ENCODE results near the gene MFSD12. TPM values are rescaled to one million over a fixed set of nuclear protein-coding genes. Genes with fewer than 3 reads are reported as not detected.
A peak's percentile ranks its signal among the peaks of the same experiment; 100 is the strongest.

Gene MFSD12
- total RNA-seq, 2 experiments from 2014 or later: 44.7 to 46.7 TPM

- ChIA-PET POLR2A (interaction anchor here (0.6 kb wide), 1 partner anchor 74 kb away, joined by 5 read pairs; no protein-coding TSS in a partner anchor), CTCF (interaction anchor here (0.8 kb wide), 1 partner anchor 67 kb away, joined by 4 read pairs; the partner anchor contains the start of gene GIPC3)
- no peak for ATAC-seq
- Mint-ChIP-seq H3K36me3 (ENCODE audit: low read depth) (peaks cover 7% of the 10 kb centered on the region), H3K4me3 (no peak overlapping the region), H3K27me3 (no peaks in the 10 kb centered on the region), H3K9me3 (ENCODE audit: low read depth) (no peaks in the 10 kb centered on the region), H3K27ac (peak overlapping the region; percentile 31), H3K4me1 (peaks cover 30% of the 10 kb centered on the region)
- DNase-seq: no peak
- intact Hi-C loops (cut with DNase I, micrococcal nuclease): no loop called here
Observed at GRCh38 chr19:3518255-3518654, 39.1 kb downstream of the MFSD12 start.

GRCh38 chr19:3517638-3518037 is 39.7 kb downstream of the MFSD12 start:
- Mint-ChIP-seq H3K4me1 (peaks cover 30% of the 10 kb centered on the region), H3K4me3 (no peak overlapping the region), H3K27ac (no peak overlapping the region), H3K36me3 (ENCODE audit: low read depth) (peaks cover 7% of the 10 kb centered on the region), H3K27me3 (no peaks in the 10 kb centered on the region), H3K9me3 (ENCODE audit: low read depth) (no peaks in the 10 kb centered on the region)
- no peak for DNase-seq
- intact Hi-C loops (cut with DNase I, micrococcal nuclease): no loop called here
- ATAC-seq: no peak
- CTCF ChIA-PET: interaction anchor here (0.6 to 0.8 kb wide), 2 partner anchors 68 to 465 kb away, joined by 3 to 4 read pairs; partner anchors contain the start of gene GIPC3
- POLR2A ChIA-PET: interaction anchor here (0.7 kb wide), 1 partner anchor 64 kb away, joined by 4 read pairs; no protein-coding TSS in a partner anchor

GRCh38 chr19:3516675-3517207 is 40.6 kb downstream of the MFSD12 start:
- H3K27ac Mint-ChIP-seq: peak overlapping the region; percentile 8
- peaks cover 5% of the 10 kb centered on the region for H3K36me3 Mint-ChIP-seq (ENCODE audit: low read depth)
- intact Hi-C loops (cut with DNase I, micrococcal nuclease): no loop called here
- no peaks in the 10 kb centered on the region for H3K27me3 Mint-ChIP-seq
- no peaks in the 10 kb centered on the region for H3K9me3 Mint-ChIP-seq (ENCODE audit: low read depth)
- ChIA-PET POLR2A (no interaction called here), CTCF (interaction anchor here (0.6 to 1.4 kb wide), 2 partner anchors 14 to 40 kb away, joined by 3 to 4 read pairs; no protein-coding TSS in a partner anchor)
- peaks cover 32% of the 10 kb centered on the region for H3K4me1 Mint-ChIP-seq
- DNase-seq (peak; percentile 69), ATAC-seq (peak; percentile 62)
- H3K4me3 Mint-ChIP-seq: no peak overlapping the region

- Mint-ChIP-seq H3K4me1 (peaks cover 32% of the 10 kb centered on the region), H3K27me3 (no peaks in the 10 kb centered on the region), H3K36me3 (ENCODE audit: low read depth) (peaks cover 2% of the 10 kb centered on the region), H3K9me3 (ENCODE audit: low read depth) (no peaks in the 10 kb centered on the region), H3K4me3 (no peak overlapping the region), H3K27ac (no peak overlapping the region)
- intact Hi-C loops (cut with DNase I, micrococcal nuclease): no loop called here
- ATAC-seq (no peak), DNase-seq (no peak)
- POLR2A ChIA-PET: no interaction called here
- CTCF ChIA-PET: interaction anchor here (0.6 to 1.5 kb wide), 5 partner anchors 11 to 1444 kb away, joined by 3 to 4 read pairs (median 3); no protein-coding TSS in a partner anchor
Observed at GRCh38 chr19:3515891-3516422, 41.4 kb downstream of the MFSD12 start.

GRCh38 chr19:3514930-3515329 is 42.5 kb downstream of the MFSD12 start:
- H3K27me3 Mint-ChIP-seq: no peaks in the 10 kb centered on the region
- peaks cover 39% of the 10 kb centered on the region for H3K4me1 Mint-ChIP-seq
- ChIA-PET POLR2A (interaction anchor here (0.8 kb wide), 1 partner anchor 918 kb away, joined by 3 read pairs; no protein-coding TSS in a partner anchor), CTCF (interaction anchor here (0.6 to 1.5 kb wide), 2 partner anchors 564 to 625 kb away, joined by 3 read pairs; no protein-coding TSS in a partner anchor)
- no peak overlapping the region for H3K4me3 Mint-ChIP-seq
- peaks cover 2% of the 10 kb centered on the region for H3K36me3 Mint-ChIP-seq (ENCODE audit: low read depth)
- DNase-seq (no peak), ATAC-seq (no peak)
- H3K9me3 Mint-ChIP-seq (ENCODE audit: low read depth): no peaks in the 10 kb centered on the region
- intact Hi-C loops (cut with DNase I, micrococcal nuclease): no loop called here
- H3K27ac Mint-ChIP-seq: no peak overlapping the region

- Mint-ChIP-seq H3K4me3 (no peak overlapping the region), H3K27ac (no peak overlapping the region), H3K4me1 (peaks cover 53% of the 10 kb centered on the region), H3K9me3 (ENCODE audit: low read depth) (no peaks in the 10 kb centered on the region), H3K36me3 (ENCODE audit: low read depth) (peaks cover 13% of the 10 kb centered on the region), H3K27me3 (no peaks in the 10 kb centered on the region)
- DNase-seq: no peak
- POLR2A ChIA-PET: no interaction called here
- CTCF ChIA-PET: no interaction called here
- ATAC-seq: no peak
- intact Hi-C loops (cut with DNase I, micrococcal nuclease): no loop called here
Observed at GRCh38 chr19:3513229-3514140, 43.9 kb downstream of the MFSD12 start.

GRCh38 chr19:3512562-3513228 is 44.7 kb downstream of the MFSD12 start:
- H3K27me3 Mint-ChIP-seq: no peaks in the 10 kb centered on the region
- intact Hi-C loops (cut with DNase I, micrococcal nuclease): no loop called here
- DNase-seq (no peak), ATAC-seq (no peak)
- H3K36me3 Mint-ChIP-seq (ENCODE audit: low read depth): peaks cover 15% of the 10 kb centered on the region
- peaks cover 56% of the 10 kb centered on the region for H3K4me1 Mint-ChIP-seq
- no peaks in the 10 kb centered on the region for H3K9me3 Mint-ChIP-seq (ENCODE audit: low read depth)
- H3K4me3 Mint-ChIP-seq: no peak overlapping the region
- ChIA-PET CTCF (no interaction called here), POLR2A (no interaction called here)
- no peak overlapping the region for H3K27ac Mint-ChIP-seq

- ChIA-PET CTCF (no interaction called here), POLR2A (no interaction called here)
- intact Hi-C loops (cut with DNase I, micrococcal nuclease): no loop called here
- peaks cover 59% of the 10 kb centered on the region for H3K4me1 Mint-ChIP-seq
- H3K27ac Mint-ChIP-seq: no peak overlapping the region
- DNase-seq (no peak), ATAC-seq (no peak)
- H3K36me3 Mint-ChIP-seq (ENCODE audit: low read depth): peaks cover 23% of the 10 kb centered on the region
- no peak overlapping the region for H3K4me3 Mint-ChIP-seq
- no peaks in the 10 kb centered on the region for H3K27me3 Mint-ChIP-seq
- no peaks in the 10 kb centered on the region for H3K9me3 Mint-ChIP-seq (ENCODE audit: low read depth)
Observed at GRCh38 chr19:3511506-3512251, 45.7 kb downstream of the MFSD12 start.

GRCh38 chr19:3510727-3511126 is 46.7 kb downstream of the MFSD12 start:
- Mint-ChIP-seq H3K9me3 (ENCODE audit: low read depth) (no peaks in the 10 kb centered on the region), H3K4me3 (no peak overlapping the region), H3K27ac (no peak overlapping the region), H3K4me1 (peaks cover 51% of the 10 kb centered on the region), H3K36me3 (ENCODE audit: low read depth) (peaks cover 23% of the 10 kb centered on the region), H3K27me3 (no peaks in the 10 kb centered on the region)
- intact Hi-C loops (cut with DNase I, micrococcal nuclease): no loop called here
- ChIA-PET CTCF (no interaction called here), POLR2A (no interaction called here)
- DNase-seq (no peak), ATAC-seq (no peak)

- H3K4me1 Mint-ChIP-seq: peaks cover 54% of the 10 kb centered on the region
- peak; percentile 16 for ATAC-seq
Observed at GRCh38 chr19:3509566-3509989, 47.8 kb downstream of the MFSD12 start.

More at GRCh38 chr19:3509566-3509989, 47.8 kb downstream of the MFSD12 start:
- Mint-ChIP-seq H3K9me3 (ENCODE audit: low read depth) (no peaks in the 10 kb centered on the region), H3K27ac (peak overlapping the region; percentile 76), H3K4me3 (peak overlapping the region; percentile 25), H3K36me3 (ENCODE audit: low read depth) (peaks cover 23% of the 10 kb centered on the region), H3K27me3 (no peaks in the 10 kb centered on the region)
- ChIA-PET POLR2A (no interaction called here), CTCF (no interaction called here)
- intact Hi-C loops (cut with DNase I, micrococcal nuclease): loop anchor here (5.0 to 10.0 kb wide), 7 partner anchors 48 to 1182 kb away; partner anchors contain the start of genes HDGFL2 (in 1 of the 2), LSM7 (in 1 of the 2), MAP2K2 (in 1 of the 2) and MFSD12 (in 1 of the 2)
- DNase-seq: peak; percentile 69
